ENCODE data around the gene RUNX2. TPM values are rescaled to one million over a fixed set of nuclear protein-coding genes. Genes with fewer than 3 reads are reported as not detected.

The RUNX2 gene
- total and polyA plus RNA-seq, 10 donors, result 0.86 to 9.4 (median 6.6) TPM

DNA sequence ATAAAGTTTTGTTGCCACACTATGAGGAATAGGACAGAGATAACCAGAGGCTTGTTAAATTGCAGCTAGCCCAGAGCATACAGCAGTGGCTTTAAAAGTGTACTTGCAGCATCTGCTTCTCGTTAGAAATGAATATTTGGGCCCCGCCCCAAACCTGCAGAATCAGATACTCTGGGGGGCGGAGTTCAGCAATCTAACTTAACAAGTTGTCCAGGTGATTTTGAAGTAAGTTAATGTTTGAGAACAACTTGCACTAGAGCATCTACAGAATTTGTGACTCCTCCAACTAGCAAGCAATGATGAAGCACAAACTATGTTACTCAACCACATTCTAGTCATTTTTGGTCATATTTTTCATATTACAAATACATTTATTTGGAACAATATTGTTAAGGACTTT lies 60.2 kb downstream of the RUNX2 start:
- TF ChIP-seq POLR2AphosphoS5 (IDR thresholded peaks at IDR 0.05), result no peak
- TF ChIP-seq, protein P1, sequence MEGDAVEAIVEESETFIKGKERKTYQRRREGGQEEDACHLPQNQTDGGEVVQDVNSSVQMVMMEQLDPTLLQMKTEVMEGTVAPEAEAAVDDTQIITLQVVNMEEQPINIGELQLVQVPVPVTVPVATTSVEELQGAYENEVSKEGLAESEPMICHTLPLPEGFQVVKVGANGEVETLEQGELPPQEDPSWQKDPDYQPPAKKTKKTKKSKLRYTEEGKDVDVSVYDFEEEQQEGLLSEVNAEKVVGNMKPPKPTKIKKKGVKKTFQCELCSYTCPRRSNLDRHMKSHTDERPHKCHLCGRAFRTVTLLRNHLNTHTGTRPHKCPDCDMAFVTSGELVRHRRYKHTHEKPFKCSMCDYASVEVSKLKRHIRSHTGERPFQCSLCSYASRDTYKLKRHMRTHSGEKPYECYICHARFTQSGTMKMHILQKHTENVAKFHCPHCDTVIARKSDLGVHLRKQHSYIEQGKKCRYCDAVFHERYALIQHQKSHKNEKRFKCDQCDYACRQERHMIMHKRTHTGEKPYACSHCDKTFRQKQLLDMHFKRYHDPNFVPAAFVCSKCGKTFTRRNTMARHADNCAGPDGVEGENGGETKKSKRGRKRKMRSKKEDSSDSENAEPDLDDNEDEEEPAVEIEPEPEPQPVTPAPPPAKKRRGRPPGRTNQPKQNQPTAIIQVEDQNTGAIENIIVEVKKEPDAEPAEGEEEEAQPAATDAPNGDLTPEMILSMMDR (IDR thresholded peaks at IDR 0.05 in 8 of 11, conservative IDR thresholded peaks at IDR 0.05 in 3 of 11), result no peak
- no peak for TF ChIP-seq POLR2A (IDR thresholded peaks at IDR 0.05)
- intact Hi-C loops (cut with DNase I; ENCODE audit: low total_unique reads), result no loop called here
- Histone ChIP-seq H3K27me3 (replicated peaks in 1 of 7) (peaks cover 0 to 6% (median 0%) of the 10 kb centered on the region in 7 donors), H3K4me3 (no peak overlapping the region), H3K4me1 (no peaks in the 10 kb centered on the region), H3K27ac (no peak overlapping the region), H3K9me3 (peaks cover 0 to 18% (median 14%) of the 10 kb centered on the region in 8 donors), H3K36me3 (no peaks in the 10 kb centered on the region)
- DNase-seq, result no peak
- 72 to 90% (median 88%) methylated on average over 3 of the region's 3 CpGs for WGBS, 5 donors

DNA sequence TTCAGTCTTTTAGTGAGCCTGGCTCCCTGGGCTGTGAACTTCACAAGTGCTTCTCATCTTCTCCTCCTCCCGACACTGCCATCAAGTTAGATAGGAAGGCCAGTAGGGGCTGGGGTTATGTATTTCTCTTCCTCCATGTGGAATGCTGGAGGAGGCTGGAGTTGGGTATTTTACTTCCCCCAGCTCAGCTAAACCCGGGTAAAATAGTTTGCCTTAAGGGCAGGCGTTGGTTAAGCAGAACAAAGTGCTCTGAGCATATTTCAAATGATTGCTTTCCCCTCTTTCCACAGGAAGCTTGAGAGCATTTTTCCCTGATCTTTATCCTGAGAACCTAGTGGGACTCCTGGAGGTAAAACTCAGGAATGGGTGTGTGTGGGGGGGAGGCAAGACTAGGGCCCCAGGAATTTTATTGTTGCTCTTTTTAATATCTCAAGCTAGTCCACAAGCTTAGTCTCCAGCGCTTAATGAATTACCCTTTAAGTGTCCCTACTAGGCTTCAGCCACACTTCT lies 66.5 kb downstream of the RUNX2 start:
- H3K36me3 ChIP-seq, result no peaks in the 10 kb centered on the region
- no peak overlapping the region for H3K27ac ChIP-seq
- WGBS, 5 donors, result 76 to 91% (median 87%) methylated on average over 4 of the region's 4 CpGs
- peaks cover 0 to 5% (median 0%) of the 10 kb centered on the region in 7 donors for H3K27me3 ChIP-seq (replicated peaks in 1 of 7)
- H3K4me3 ChIP-seq, result no peak overlapping the region
- no peaks in the 10 kb centered on the region for H3K4me1 ChIP-seq
- intact Hi-C loops (cut with DNase I; ENCODE audit: low total_unique reads), result no loop called here
- H3K9me3 ChIP-seq, result peaks cover 0 to 24% (median 15%) of the 10 kb centered on the region in 8 donors
- no peak for TF ChIP-seq POLR2AphosphoS5 (IDR thresholded peaks at IDR 0.05)
- no peak for DNase-seq

DNA sequence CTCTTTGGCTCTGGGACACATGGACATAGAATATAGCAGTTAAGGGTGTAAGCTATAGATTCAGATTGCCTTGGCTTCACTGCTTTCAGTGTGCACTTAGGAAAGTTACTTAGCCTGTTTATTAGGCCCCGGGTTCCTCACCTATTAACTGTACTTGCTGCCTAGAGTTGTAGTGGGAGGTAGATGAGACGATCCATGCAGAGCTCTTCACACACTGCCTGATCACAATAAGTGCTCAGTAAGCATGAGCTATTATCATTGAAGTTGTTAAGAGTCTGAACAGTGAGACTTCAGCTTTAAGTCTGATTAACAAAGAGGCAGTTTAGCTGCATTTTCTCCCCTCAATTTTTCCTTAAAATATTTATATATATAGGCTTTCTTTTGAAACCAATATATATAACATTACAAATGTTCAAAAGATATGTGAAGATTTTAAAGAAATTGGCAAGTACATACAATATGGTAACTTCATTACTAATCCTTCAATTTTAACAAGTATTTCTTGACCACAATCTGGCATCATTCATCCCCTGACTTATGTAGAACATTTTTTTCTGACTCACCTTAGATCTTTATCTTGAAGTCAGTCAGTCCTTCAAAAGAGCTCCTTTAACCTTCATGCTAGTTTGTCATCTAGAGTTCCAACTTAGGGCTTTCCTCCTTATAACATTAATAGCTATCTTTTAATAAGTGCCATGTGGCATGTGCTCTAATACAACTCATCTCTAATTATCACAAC lies 70.1 kb downstream of the RUNX2 start:
- Histone ChIP-seq H3K27ac (no peak overlapping the region), H3K4me3 (no peak overlapping the region), H3K27me3 (replicated peaks in 1 of 7) (peaks cover 0 to 5% (median 0%) of the 10 kb centered on the region in 7 donors), H3K4me1 (no peaks in the 10 kb centered on the region), H3K36me3 (no peaks in the 10 kb centered on the region), H3K9me3 (peaks cover 0 to 7% (median 1%) of the 10 kb centered on the region in 8 donors)
- intact Hi-C loops (cut with DNase I; ENCODE audit: low total_unique reads), result no loop called here
- TF ChIP-seq POLR2A (IDR thresholded peaks at IDR 0.05) (no peak), POLR2AphosphoS5 (IDR thresholded peaks at IDR 0.05) (no peak)
- TF ChIP-seq, protein P1 (IDR thresholded peaks at IDR 0.05 in 8 of 11, conservative IDR thresholded peaks at IDR 0.05 in 3 of 11), result no peak
- no peak for DNase-seq
- 73 to 97% (median 84%) methylated on average over 2 of the region's 2 CpGs for WGBS, 5 donors

DNA sequence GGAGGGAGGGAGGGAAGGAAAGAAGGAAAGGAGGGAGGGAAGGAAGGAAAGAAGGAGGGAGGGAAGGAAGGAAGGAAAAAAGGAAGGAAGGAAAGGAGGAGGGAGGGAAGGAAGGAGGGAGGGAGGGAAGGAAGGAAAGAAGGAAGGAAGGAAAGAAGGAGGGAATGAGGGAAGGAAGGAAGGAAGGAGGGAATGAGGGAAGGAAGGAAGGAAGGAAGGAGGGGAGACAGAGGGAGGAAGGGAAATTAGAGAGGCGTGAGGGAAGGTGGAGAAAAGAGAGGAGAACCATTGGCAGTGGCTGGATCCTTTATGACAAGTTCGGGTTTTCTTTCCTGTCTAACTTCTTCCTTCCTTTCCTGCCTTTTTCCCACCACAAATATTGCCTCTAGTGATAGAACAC lies 71.9 kb downstream of the RUNX2 start:
- Histone ChIP-seq H3K4me1 (no peaks in the 10 kb centered on the region), H3K36me3 (no peaks in the 10 kb centered on the region), H3K27ac (no peak overlapping the region), H3K27me3 (replicated peaks in 1 of 7) (peaks cover 0 to 5% (median 0%) of the 10 kb centered on the region in 7 donors), H3K4me3 (no peak overlapping the region), H3K9me3 (no peaks in the 10 kb centered on the region)
- intact Hi-C loops (cut with DNase I; ENCODE audit: low total_unique reads), result no loop called here
- TF ChIP-seq, protein P1 (IDR thresholded peaks at IDR 0.05 in 8 of 11, conservative IDR thresholded peaks at IDR 0.05 in 3 of 11), result no peak
- no peak for TF ChIP-seq POLR2AphosphoS5 (IDR thresholded peaks at IDR 0.05)
- no peak for TF ChIP-seq POLR2A (IDR thresholded peaks at IDR 0.05)
- no peak for DNase-seq
- 84 to 88% (median 86%) methylated on average over 2 of the region's 2 CpGs for WGBS, 5 donors

Measured in spleen (tissue), 11 donors.